ENCODE data around the gene ABCG1.
A peak's percentile ranks its signal among the peaks of the same experiment; 100 is the strongest.
"Not testable (repeated sequence)": the region's sequence is repeated elsewhere in the genome, so short reads cannot be mapped to it uniquely, and the experiment has no call there.

The ABCG1 gene

GRCh38 chr21:42291751-42292562, 73.0 kb downstream of the ABCG1 start:
- no peak for DNase-seq

- DNase-seq = not testable (repeated sequence)
Measured at GRCh38 chr21:42292563-42293142, 73.7 kb downstream of the ABCG1 start.

GRCh38 chr21:42293649-42294272, 74.8 kb downstream of the ABCG1 start:
- DNase-seq = no peak

- DNase-seq = no peak
Measured at GRCh38 chr21:42294273-42294880, 75.4 kb downstream of the ABCG1 start.

- peak in 3 of 4 experiments; percentile 39 to 59 (median 46) for DNase-seq
Measured at GRCh38 chr21:42295845-42296244, 76.9 kb downstream of the ABCG1 start.

GRCh38 chr21:42296501-42296900, 77.6 kb downstream of the ABCG1 start:
- peak; percentile 62 to 82 (median 76) for DNase-seq

- DNase-seq = no peak
Measured at GRCh38 chr21:42297377-42297776, 78.4 kb downstream of the ABCG1 start.

- no peak for DNase-seq
Measured at GRCh38 chr21:42298237-42298636, 79.3 kb downstream of the ABCG1 start.

GRCh38 chr21:42298657-42299056, 79.7 kb downstream of the ABCG1 start:
- DNase-seq = no peak

GRCh38 chr21:42299324-42300044, 80.5 kb downstream of the ABCG1 start:
- DNase-seq = peak in 3 of 4 experiments; percentile 45 to 50 (median 47)

GRCh38 chr21:42300045-42300583, 81.2 kb downstream of the ABCG1 start:
- DNase-seq = no peak

GRCh38 chr21:42300956-42301355, 82.0 kb downstream of the ABCG1 start:
- DNase-seq = no peak

- peak; percentile 24 to 69 (median 56) for DNase-seq
Measured at GRCh38 chr21:42301371-42302075, 82.6 kb downstream of the ABCG1 start.

GRCh38 chr21:42302076-42302650, 83.2 kb downstream of the ABCG1 start:
- DNase-seq = no peak

GRCh38 chr21:42302794-42303193, 83.9 kb downstream of the ABCG1 start:
- no peak for DNase-seq

GRCh38 chr21:42303443-42303842, 84.5 kb downstream of the ABCG1 start:
- DNase-seq = no peak

GRCh38 chr21:42304556-42305454, 85.9 kb downstream of the ABCG1 start:
- no peak for DNase-seq

GRCh38 chr21:42305707-42306147, 86.8 kb downstream of the ABCG1 start:
- DNase-seq = no peak

GRCh38 chr21:42306366-42307035, 87.6 kb downstream of the ABCG1 start:
- peak in 1 of 4 experiments; percentile 20 for DNase-seq
